CD8-positive, alpha-beta memory T cell (primary cell): Measurements from ENCODE around the gene EZH2. TPM values are rescaled to one million over a fixed set of nuclear protein-coding genes. Genes with fewer than 3 reads are reported as not detected.
A peak's percentile ranks its signal among the peaks of the same experiment; 100 is the strongest.

ENCODE experiments used
- CTCF ChIA-PET: fragments of 350-600 bp; sonication (Branson Sonifier 250); formaldehyde crosslinking; loops from one replicate; lab custom pipeline; 2021; ENCODE audit warnings: antibody characterized with exemption; lab: Charles Lee
- POLR2A ChIA-PET: fragments of 350-600 bp; sonication (Branson Sonifier 250); formaldehyde crosslinking; loops from one replicate; lab custom pipeline; 2021; ENCODE audit warnings: antibody characterized with exemption; lab: Charles Lee
- DNase-seq, 5 donors: peaks; one replicate each; pipeline versions ENCODE4 v3.0.0 to v3.0.0-alpha.2; 2020 to 2022; ENCODE audit warnings: mixed read lengths in 1 of 5
- H3K27ac ChIP-seq: one replicate; pipeline ENCODE4 v1.7.0; 2013; ENCODE audit warnings: low read depth, mild to moderate bottlenecking, low read length, moderate library complexity
- H3K27me3 ChIP-seq: 2 replicates; pipeline ENCODE4 v1.7.0; 2013; ENCODE audit warnings: low read length, mild to moderate bottlenecking; ENCODE audit not compliant: insufficient read depth, poor library complexity, severe bottlenecking
- H3K36me3 ChIP-seq: 2 replicates; pipeline ENCODE4 v1.7.0; 2013; ENCODE audit warnings: mild to moderate bottlenecking, low read length, moderate library complexity; ENCODE audit not compliant: insufficient read depth
- H3K4me1 ChIP-seq: 2 replicates; pipeline ENCODE4 v1.7.0; 2013; ENCODE audit warnings: mild to moderate bottlenecking, low read length, moderate library complexity; ENCODE audit not compliant: insufficient read depth
- H3K4me3 ChIP-seq: 2 replicates; pipeline ENCODE4 v1.7.0; 2013; ENCODE audit warnings: mild to moderate bottlenecking, low read length
- H3K9me3 ChIP-seq: 2 replicates; pipeline ENCODE4 v1.7.0; 2013; ENCODE audit warnings: mild to moderate bottlenecking, low read length
- H3K27ac Mint-ChIP-seq, 8 donors: one replicate each; pipeline ENCODE4 v1.8.0; 2020 to 2021; ENCODE audit warnings: mixed read lengths in 8 of 8, mild to moderate bottlenecking in 6 of 8, inconsistent platforms in 3 of 8, moderate library complexity in 3 of 8
- H3K27me3 Mint-ChIP-seq, 2 donors: one replicate each; pipeline ENCODE4 v1.8.0; 2020 to 2021; ENCODE audit warnings: mixed read lengths in 2 of 2, mild to moderate bottlenecking in 1 of 2, moderate library complexity in 1 of 2
- H3K36me3 Mint-ChIP-seq, 3 donors: one replicate each; pipeline ENCODE4 v1.8.0; 2020 to 2021; ENCODE audit warnings: mixed read lengths in 3 of 3, inconsistent platforms in 1 of 3, mild to moderate bottlenecking in 1 of 3
- H3K4me1 Mint-ChIP-seq, 3 donors: one replicate each; pipeline ENCODE4 v1.8.0; 2020 to 2021; ENCODE audit warnings: mixed read lengths in 3 of 3, inconsistent platforms in 1 of 3, mild to moderate bottlenecking in 1 of 3
- H3K4me3 Mint-ChIP-seq, 7 donors: one replicate each; pipeline ENCODE4 v1.8.0; 2020 to 2021; ENCODE audit warnings: mixed read lengths in 7 of 7, mild to moderate bottlenecking in 6 of 7, moderate library complexity in 4 of 7, inconsistent platforms in 2 of 7
- H3K9me3 Mint-ChIP-seq, 5 donors: one replicate each; pipeline ENCODE4 v1.8.0; 2020 to 2022; ENCODE audit warnings: mixed read lengths in 5 of 5, mild to moderate bottlenecking in 3 of 5, moderate library complexity in 2 of 5, inconsistent platforms in 1 of 5
- polyA plus RNA-seq: library from polyadenylated mRNA; unstranded; fragments of 300-500 nt; fragmentation: Illumina TruSeq; gene quantifications from one replicate; pipeline ENCODE4 v1.2.3, GENCODE V29; 2021
- total RNA-seq, 2 experiments: library from RNA; stranded (reverse); gene quantifications; one replicate each; pipeline ENCODE4 v1.2.3, GENCODE V29; 2021

EZH2 gene
- total RNA-seq (100 to 1,000 TPM; 123 to 125 TPM), polyA plus RNA-seq (4.8 TPM)

- POLR2A ChIA-PET: interaction anchor here (0.8 to 1.4 kb wide), 4 partner anchors 48 to 185 kb away, joined by 3 to 9 read pairs (median 4); partner anchors contain the start of gene CUL1
- Mint-ChIP-seq H3K4me3 (peak within 1 kb of the TSS; percentile 91 to 98 (median 96)), H3K36me3 (peaks cover 0 to 8% (median 0%) of the 10 kb centered on the region in 3 donors), H3K9me3 (no peaks in the 10 kb centered on the region), H3K4me1 (peaks cover 12 to 46% (median 32%) of the 10 kb centered on the region in 3 donors), H3K27me3 (peaks cover 4 to 19% of the 10 kb centered on the region in 2 donors), H3K27ac (peak within 1 kb of the TSS; percentile 92 to 98 (median 98))
- Histone ChIP-seq H3K27me3 (no peaks in the 10 kb centered on the region), H3K36me3 (no peaks in the 10 kb centered on the region), H3K27ac (peak within 1 kb of the TSS; percentile 81), H3K4me3 (peak within 1 kb of the TSS; percentile 63), H3K4me1 (peaks cover 7% of the 10 kb centered on the region), H3K9me3 (no peaks in the 10 kb centered on the region)
- CTCF ChIA-PET: interaction anchor here (1.8 to 2.5 kb wide), 3 partner anchors 28 to 79 kb away, joined by 6 to 13 read pairs (median 7); no protein-coding TSS in a partner anchor
- no peak for DNase-seq
These were observed at the start of gene EZH2 for GRCh38 chr7:148884049-148884298. Gene EZH2 (minus strand): TSS chr7:148884291. CDS start chr7:148847298, 36,993 bp downstream.

- Histone ChIP-seq H3K4me3 (no peak overlapping the region), H3K36me3 (no peaks in the 10 kb centered on the region), H3K4me1 (no peaks in the 10 kb centered on the region), H3K9me3 (no peaks in the 10 kb centered on the region), H3K27ac (no peak overlapping the region), H3K27me3 (no peaks in the 10 kb centered on the region)
- ChIA-PET CTCF (interaction anchor here (1.5 kb wide), 1 partner anchor 10 kb away, joined by 3 read pairs; no protein-coding TSS in a partner anchor), POLR2A (no interaction called here)
- no peaks in the 10 kb centered on the region for H3K27me3 Mint-ChIP-seq
- no peak overlapping the region for H3K27ac Mint-ChIP-seq
- H3K36me3 Mint-ChIP-seq: peaks cover 0 to 1% (median 0%) of the 10 kb centered on the region in 3 donors
- no peak overlapping the region for H3K4me3 Mint-ChIP-seq
- peaks cover 0 to 8% (median 0%) of the 10 kb centered on the region in 3 donors for H3K4me1 Mint-ChIP-seq
- DNase-seq: no peak
- H3K9me3 Mint-ChIP-seq: no peaks in the 10 kb centered on the region
These were observed 47.4 kb upstream of the EZH2 start for GRCh38 chr7:148931470-148931869.

GRCh38 chr7:148930335-148930734 is 46.2 kb upstream of the EZH2 start:
- H3K36me3 Mint-ChIP-seq: peaks cover 0 to 1% (median 0%) of the 10 kb centered on the region in 3 donors
- H3K27ac Mint-ChIP-seq: peak overlapping the region in 1 of 8 donors; percentile 6

GRCh38 chr7:148929176-148929575 is 45.1 kb upstream of the EZH2 start:
- Mint-ChIP-seq H3K4me1 (peaks cover 0 to 8% (median 0%) of the 10 kb centered on the region in 3 donors), H3K4me3 (no peak overlapping the region), H3K9me3 (no peaks in the 10 kb centered on the region), H3K27me3 (no peaks in the 10 kb centered on the region), H3K27ac (no peak overlapping the region), H3K36me3 (peaks cover 0 to 1% (median 0%) of the 10 kb centered on the region in 3 donors)
- Histone ChIP-seq H3K27ac (no peak overlapping the region), H3K27me3 (no peaks in the 10 kb centered on the region), H3K4me1 (no peaks in the 10 kb centered on the region), H3K4me3 (no peak overlapping the region), H3K36me3 (no peaks in the 10 kb centered on the region), H3K9me3 (no peaks in the 10 kb centered on the region)
- CTCF ChIA-PET: no interaction called here
- POLR2A ChIA-PET: no interaction called here
- DNase-seq: no peak

More at GRCh38 chr7:148930335-148930734, 46.2 kb upstream of the EZH2 start:
- no peak for DNase-seq
- no peak overlapping the region for H3K4me3 Mint-ChIP-seq
- ChIA-PET POLR2A (no interaction called here), CTCF (interaction anchor here (1.0 to 1.5 kb wide), 2 partner anchors 9 to 11 kb away, joined by 3 to 4 read pairs; no protein-coding TSS in a partner anchor)
- Histone ChIP-seq H3K4me3 (no peak overlapping the region), H3K36me3 (no peaks in the 10 kb centered on the region), H3K9me3 (no peaks in the 10 kb centered on the region), H3K27me3 (no peaks in the 10 kb centered on the region), H3K27ac (no peak overlapping the region), H3K4me1 (no peaks in the 10 kb centered on the region)
- no peaks in the 10 kb centered on the region for H3K27me3 Mint-ChIP-seq
- H3K4me1 Mint-ChIP-seq: peaks cover 0 to 8% (median 0%) of the 10 kb centered on the region in 3 donors
- H3K9me3 Mint-ChIP-seq: no peaks in the 10 kb centered on the region

- Mint-ChIP-seq H3K27ac (peak overlapping the region in 1 of 8 donors; percentile 14), H3K4me3 (no peak overlapping the region), H3K9me3 (no peaks in the 10 kb centered on the region), H3K36me3 (peaks cover 0 to 1% (median 0%) of the 10 kb centered on the region in 3 donors), H3K27me3 (no peaks in the 10 kb centered on the region), H3K4me1 (peaks cover 0 to 8% (median 0%) of the 10 kb centered on the region in 3 donors)
- Histone ChIP-seq H3K27ac (no peak overlapping the region), H3K4me1 (no peaks in the 10 kb centered on the region), H3K4me3 (no peak overlapping the region), H3K36me3 (no peaks in the 10 kb centered on the region), H3K27me3 (no peaks in the 10 kb centered on the region), H3K9me3 (no peaks in the 10 kb centered on the region)
- DNase-seq: no peak
- CTCF ChIA-PET: no interaction called here
- POLR2A ChIA-PET: no interaction called here
These were observed 43.3 kb upstream of the EZH2 start for GRCh38 chr7:148927123-148928045.

- no peaks in the 10 kb centered on the region for H3K36me3 ChIP-seq
- no peak for DNase-seq
- H3K4me1 ChIP-seq: peaks cover 7% of the 10 kb centered on the region
- Mint-ChIP-seq H3K9me3 (no peaks in the 10 kb centered on the region), H3K4me3 (no peak overlapping the region), H3K27ac (no peak overlapping the region), H3K4me1 (peaks cover 10 to 17% (median 10%) of the 10 kb centered on the region in 3 donors), H3K36me3 (peaks cover 0 to 1% (median 0%) of the 10 kb centered on the region in 3 donors), H3K27me3 (peaks cover 0 to under 1% of the 10 kb centered on the region in 2 donors)
- ChIA-PET POLR2A (no interaction called here), CTCF (interaction anchor here (0.7 kb wide), 2 partner anchors 11 to 315 kb away, joined by 3 read pairs; no protein-coding TSS in a partner anchor)
- no peaks in the 10 kb centered on the region for H3K9me3 ChIP-seq
- H3K27ac ChIP-seq: no peak overlapping the region
- H3K4me3 ChIP-seq: no peak overlapping the region
- H3K27me3 ChIP-seq: no peaks in the 10 kb centered on the region
These were observed 41.7 kb upstream of the EZH2 start for GRCh38 chr7:148925836-148926235.

GRCh38 chr7:148924011-148924410 is 39.9 kb upstream of the EZH2 start:
- Histone ChIP-seq H3K36me3 (no peaks in the 10 kb centered on the region), H3K27me3 (no peaks in the 10 kb centered on the region), H3K9me3 (no peaks in the 10 kb centered on the region), H3K27ac (no peak overlapping the region), H3K4me1 (peaks cover 12% of the 10 kb centered on the region), H3K4me3 (no peak overlapping the region)
- H3K27me3 Mint-ChIP-seq: peaks cover 0 to 2% of the 10 kb centered on the region in 2 donors
- DNase-seq: no peak
- peaks cover 12 to 22% (median 19%) of the 10 kb centered on the region in 3 donors for H3K4me1 Mint-ChIP-seq
- peak overlapping the region in 1 of 8 donors; percentile 54 for H3K27ac Mint-ChIP-seq
- H3K4me3 Mint-ChIP-seq: no peak overlapping the region
- H3K9me3 Mint-ChIP-seq: no peaks in the 10 kb centered on the region
- peaks cover 0 to 1% (median 0%) of the 10 kb centered on the region in 3 donors for H3K36me3 Mint-ChIP-seq
- CTCF ChIA-PET: interaction anchor here (1.4 kb wide), 1 partner anchor 17 kb away, joined by 5 read pairs; no protein-coding TSS in a partner anchor
- POLR2A ChIA-PET: no interaction called here

- ChIA-PET POLR2A (no interaction called here), CTCF (no interaction called here)
- Histone ChIP-seq H3K4me3 (no peak overlapping the region), H3K27me3 (no peaks in the 10 kb centered on the region), H3K27ac (no peak overlapping the region), H3K9me3 (no peaks in the 10 kb centered on the region), H3K36me3 (no peaks in the 10 kb centered on the region), H3K4me1 (peaks cover 12% of the 10 kb centered on the region)
- no peak for DNase-seq
- peak overlapping the region in 3 of 8 donors; percentile 3 to 54 (median 23) for H3K27ac Mint-ChIP-seq
- no peaks in the 10 kb centered on the region for H3K36me3 Mint-ChIP-seq
- H3K27me3 Mint-ChIP-seq: peaks cover 0 to 2% of the 10 kb centered on the region in 2 donors
- H3K4me1 Mint-ChIP-seq: peaks cover 12 to 19% (median 18%) of the 10 kb centered on the region in 3 donors
- no peak overlapping the region for H3K4me3 Mint-ChIP-seq
- H3K9me3 Mint-ChIP-seq: no peaks in the 10 kb centered on the region
These were observed 37.7 kb upstream of the EZH2 start for GRCh38 chr7:148921806-148922205.
